ENCODE data around the gene OPN1SW. TPM values are rescaled to one million over a fixed set of nuclear protein-coding genes. Genes with fewer than 3 reads are reported as not detected.

Gene OPN1SW
- total RNA-seq, 3 donors from 2014 or later = not detected

- intact Hi-C loops (cut with DNase I, micrococcal nuclease) = no loop called here
- H3K4me3 ChIP-seq = no peak overlapping the region
- DNase-seq (no peak), ATAC-seq (no peak)
- no peaks in the 10 kb centered on the region for H3K9me3 ChIP-seq
- no peaks in the 10 kb centered on the region for H3K36me3 ChIP-seq (ENCODE audit: low read depth)
- peaks cover 2% of the 10 kb centered on the region for H3K4me1 ChIP-seq (ENCODE audit: low read depth)
- TF ChIP-seq CTCF (IDR thresholded peaks at IDR 0.05) = no peak
These were observed 13.1 kb upstream of the OPN1SW start for GRCh38 chr7:128788446-128789412.

GRCh38 chr7:128785738-128786137 is 10.1 kb upstream of the OPN1SW start:
- no peaks in the 10 kb centered on the region for H3K9me3 ChIP-seq
- no peaks in the 10 kb centered on the region for H3K36me3 ChIP-seq (ENCODE audit: low read depth)
- DNase-seq (no peak), ATAC-seq (peak; percentile 56)
- intact Hi-C loops (cut with DNase I, micrococcal nuclease) = no loop called here
- H3K4me3 ChIP-seq = no peak overlapping the region
- peaks cover 2% of the 10 kb centered on the region for H3K4me1 ChIP-seq (ENCODE audit: low read depth)
- no peak for TF ChIP-seq CTCF (IDR thresholded peaks at IDR 0.05)

GRCh38 chr7:128783143-128783861 is 7.7 kb upstream of the OPN1SW start:
- no peak for TF ChIP-seq CTCF (IDR thresholded peaks at IDR 0.05)

DNA sequence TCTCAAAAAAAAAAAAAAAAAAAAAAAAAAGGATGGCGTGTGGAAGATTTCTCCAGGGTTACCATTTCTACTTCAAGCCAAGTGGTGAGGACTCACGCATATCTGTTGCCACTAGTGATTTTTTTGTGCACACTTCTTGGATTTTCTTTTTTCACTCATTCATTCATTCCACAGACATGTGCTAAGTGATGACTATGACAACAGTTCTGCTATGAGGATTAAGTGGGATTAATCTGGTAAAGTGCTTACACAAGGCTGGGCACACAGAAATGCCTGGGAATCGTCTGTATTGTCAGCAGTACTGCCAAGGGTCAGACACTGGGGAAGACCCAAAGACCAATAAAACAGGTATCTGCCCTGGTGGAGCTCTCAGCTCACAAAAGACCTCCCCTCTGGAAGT is 6.3 kb upstream of the OPN1SW start:
- Histone ChIP-seq H3K4me3 (no peak overlapping the region), H3K4me1 (ENCODE audit: low read depth) (no peaks in the 10 kb centered on the region), H3K36me3 (ENCODE audit: low read depth) (no peaks in the 10 kb centered on the region), H3K9me3 (no peaks in the 10 kb centered on the region)
- ATAC-seq (no peak), DNase-seq (no peak)
- no peak for TF ChIP-seq CTCF (IDR thresholded peaks at IDR 0.05)
- intact Hi-C loops (cut with DNase I, micrococcal nuclease) = no loop called here

More at GRCh38 chr7:128783143-128783861, 7.7 kb upstream of the OPN1SW start:
- H3K4me1 ChIP-seq (ENCODE audit: low read depth) = no peaks in the 10 kb centered on the region
- DNase-seq = peak; percentile 52 to 68 (median 56)
- H3K9me3 ChIP-seq = no peaks in the 10 kb centered on the region
- no peak overlapping the region for H3K4me3 ChIP-seq
- intact Hi-C loops (cut with DNase I, micrococcal nuclease) = no loop called here
- peak; percentile 58 for ATAC-seq
- H3K36me3 ChIP-seq (ENCODE audit: low read depth) = no peaks in the 10 kb centered on the region

- no peaks in the 10 kb centered on the region for H3K36me3 ChIP-seq (ENCODE audit: low read depth)
- DNase-seq (no peak), ATAC-seq (no peak)
- no peaks in the 10 kb centered on the region for H3K9me3 ChIP-seq
- no peak overlapping the region for H3K4me3 ChIP-seq
- TF ChIP-seq CTCF (IDR thresholded peaks at IDR 0.05) = no peak
- intact Hi-C loops (cut with DNase I, micrococcal nuclease) = no loop called here
- H3K4me1 ChIP-seq (ENCODE audit: low read depth) = no peaks in the 10 kb centered on the region
These were observed 5.5 kb upstream of the OPN1SW start for GRCh38 chr7:128781126-128781525.

All from mucosa of descending colon (tissue), 3 donors.